K562 (cell line): Measurements from ENCODE around the gene ZNF276. TPM values are rescaled to one million over a fixed set of nuclear protein-coding genes. Genes with fewer than 3 reads are reported as not detected.

Experiments used
- ATAC-seq: fragments of 200-7000 bp; cut with Tn5 transposase; 3 replicates; pipeline ENCODE4 v1.9.1; 2020; ENCODE audit warnings: moderate library complexity
- BruUV-seq: library from RNA; stranded (reverse); fragments of 400-500 nt; replicated peaks from 2 replicates; lab custom pipeline; 2021; lab: Mats Ljungman, UMichigan
- CTCF ChIA-PET: fragments of 300-600 bp; formaldehyde crosslinking; extraction: SDS; loops from one replicate; lab custom pipeline; 2021; ENCODE audit warnings: low intra/inter-chr PET ratio; lab: Yijun Ruan, JAX
- POLR2A ChIA-PET: fragments of 300-600, 350-650 bp; sonication (Branson Sonifier 250); formaldehyde crosslinking; extraction: SDS; loops from one replicate; lab custom pipeline; 2021; ENCODE audit warnings: antibody characterized with exemption, inconsistent platforms; lab: Yijun Ruan, JAX
- DNase-seq, 4 experiments: peaks; one replicate each; pipeline versions ENCODE4 v3.0.0 to v3.0.0-alpha.2; 2011 to 2018; ENCODE audit warnings: low spot score in 3 of 4, mixed read lengths in 3 of 4; ENCODE audit errors: extremely low read depth in 1 of 4
- FAIRE-seq: peaks from 2 replicates; lab custom pipeline; 2011; peaks lifted over from hg19 to GRCh38; lab: Jason Lieb, UNC
- H2AFZ ChIP-seq: 2 replicates; pipeline ENCODE4 v1.6.0; 2011; ENCODE audit warnings: low read depth, low read length, control low read depth, inconsistent platforms
- H3K27ac ChIP-seq: fragments of 200-600 bp; 3 replicates; pipeline ENCODE4 v1.8.0; 2011; ENCODE audit warnings: low read depth, mild to moderate bottlenecking, control low read depth, inconsistent platforms, low read length, moderate library complexity, mixed read lengths; ENCODE audit errors: extremely low read depth
- H3K27me3 ChIP-seq, 2 experiments: fragments of 300-600 bp in 1 of 2; 2 replicates in 1 of 2; 3 replicates in 1 of 2; pipeline versions ENCODE4 v1.6.0 to v1.8.0; 2011; ENCODE audit warnings: inconsistent platforms in 2 of 2, low read length in 2 of 2, mild to moderate bottlenecking in 1 of 2, mixed read lengths in 1 of 2, moderate library complexity in 1 of 2; ENCODE audit not compliant: control insufficient read depth in 2 of 2, insufficient read depth in 2 of 2
- H3K36me3 ChIP-seq: fragments of 300-600 bp; 3 replicates; pipeline ENCODE4 v1.8.0; 2011; ENCODE audit warnings: mild to moderate bottlenecking, low read length, inconsistent platforms; ENCODE audit not compliant: control insufficient read depth, insufficient read depth
- H3K4me1 ChIP-seq, 2 experiments: fragments of 200-600 bp in 1 of 2; replicated peaks in 1 of 2; 2 replicates in 1 of 2; 3 replicates in 1 of 2; pipeline versions ENCODE4 v1.5.1 to v1.8.0; 2011; ENCODE audit warnings: inconsistent platforms in 2 of 2, low read length in 2 of 2, mild to moderate bottlenecking in 1 of 2, mixed read lengths in 1 of 2, moderate library complexity in 1 of 2; ENCODE audit not compliant: control insufficient read depth in 2 of 2, insufficient read depth in 2 of 2
- H3K4me2 ChIP-seq: 2 replicates; pipeline ENCODE4 v1.6.1; 2011; ENCODE audit warnings: low read length, control low read depth, inconsistent platforms, mixed read lengths; ENCODE audit not compliant: insufficient read depth
- H3K4me3 ChIP-seq: fragments of 200-600 bp; sonication (generic), shearing (Covaris generic); 2 replicates; pipeline ENCODE4 v1.5.1; 2016; ENCODE audit warnings: control low read depth, inconsistent platforms
- H3K79me2 ChIP-seq: fragments of 200-600 bp; 3 replicates; pipeline ENCODE4 v1.8.0; 2011; ENCODE audit warnings: low read length, inconsistent platforms; ENCODE audit not compliant: control insufficient read depth, insufficient read depth
- H3K9ac ChIP-seq, 2 experiments: 2 replicates each; pipeline versions ENCODE4 v1.6.0 to v1.6.1; 2011; ENCODE audit warnings: low read depth in 2 of 2, low read length in 2 of 2, control low read depth in 1 of 2, inconsistent platforms in 1 of 2, mild to moderate bottlenecking in 1 of 2, mixed read lengths in 1 of 2; ENCODE audit not compliant: insufficient read depth in 1 of 2
- H3K9me1 ChIP-seq: one replicate; pipeline ENCODE4 v1.6.0; 2011; ENCODE audit warnings: inconsistent platforms, mild to moderate bottlenecking, low read length, moderate library complexity; ENCODE audit not compliant: control insufficient read depth, insufficient read depth
- H3K9me3 ChIP-seq: replicated peaks from 2 replicates; pipeline ENCODE4 v1.5.1; 2011; ENCODE audit warnings: low read depth, low read length, inconsistent platforms; ENCODE audit not compliant: control insufficient read depth, insufficient read depth
- H4K20me1 ChIP-seq: replicated peaks from 2 replicates; pipeline ENCODE4 v1.6.1; 2011; ENCODE audit warnings: low read length, inconsistent platforms, mixed read lengths; ENCODE audit not compliant: control insufficient read depth, insufficient read depth
- CEBPZ ChIP-seq: fragments of 150-350 bp; IDR thresholded peaks from 2 replicates; pipeline ENCODE4 v1.6.1; 2014; ENCODE audit warnings: low read depth, mild to moderate bottlenecking, low read length, borderline replicate concordance
- HINFP ChIP-seq: fragments of 450-650 bp; conservative IDR thresholded peaks from 2 replicates; pipeline ENCODE4 v1.6.1; 2016; ENCODE audit warnings: missing genetic modification characterization, low read depth, mild to moderate bottlenecking, control low read depth, missing compliant biosample characterization
- PHB ChIP-seq: fragments of 250-450 bp; sonication (Bioruptor Pico); IDR thresholded peaks from 2 replicates; pipeline ENCODE4 v1.5.0; 2021
- POLR2AphosphoS2 ChIP-seq: IDR thresholded peaks from 2 replicates; pipeline ENCODE4 v1.6.1; 2012; ENCODE audit warnings: low read length, improper control_type of control experiment
- PREB ChIP-seq: sonication (generic); formaldehyde crosslinking; IDR thresholded peaks from 2 replicates; pipeline ENCODE4 v1.8.1; 2023; ENCODE audit warnings: mild to moderate bottlenecking, missing genetic modification reagents
- SIX5 ChIP-seq, 2 experiments: IDR thresholded peaks; 2 replicates each; pipeline ENCODE4 v1.6.1; 2011; ENCODE audit warnings: low read length in 2 of 2, borderline replicate concordance in 1 of 2, low read depth in 1 of 2, mild to moderate bottlenecking in 1 of 2, moderate library complexity in 1 of 2; ENCODE audit not compliant: insufficient read depth in 1 of 2
- SRSF9 ChIP-seq: fragments of 200-400 bp; formaldehyde crosslinking; IDR thresholded peaks from 2 replicates; pipeline ENCODE4 v1.6.1; 2017; ENCODE audit warnings: low read depth, low read length, borderline replicate concordance
- STAT5A ChIP-seq: IDR thresholded peaks from 2 replicates; pipeline ENCODE4 v1.6.1; 2012; ENCODE audit warnings: low read length, inconsistent platforms, borderline replicate concordance
- ZNF263 ChIP-seq: sonication (generic); formaldehyde crosslinking; IDR thresholded peaks from 2 replicates; pipeline ENCODE4 v1.8.0; 2022; ENCODE audit warnings: mild to moderate bottlenecking, missing genetic modification reagents, borderline replicate concordance
- ZNF518B ChIP-seq: fragments of 250-450 bp; sonication (Bioruptor Pico); IDR thresholded peaks from 2 replicates; pipeline ENCODE4 v1.5.0; 2021; ENCODE audit warnings: mild to moderate bottlenecking, moderate library complexity
- WGBS: fragments of 100-300 bp; shearing (Covaris generic); methylation state at CpG from one replicate; pipeline ENCODE4 v1.1.6; 2016; ENCODE audit warnings: low coverage, mixed read lengths; ENCODE audit not compliant: insufficient coverage; ENCODE audit errors: missing lambda C conversion rate; 5-methylcytosine and 5-hydroxymethylcytosine counted together
- in situ Hi-C: fragments of 300-500 bp; cut with MboI; formaldehyde crosslinking; loops from 4 replicates; pipeline ENCODE4 v1.15.0; 2018; ENCODE audit warnings: inconsistent platforms, mixed read lengths
- intact Hi-C: fragments of 100-400 bp; cut with micrococcal nuclease; formaldehyde crosslinking; loops from 2 replicates; pipeline ENCODE4 v1.14.2; 2022
- polyA plus RNA-seq, 8 experiments: library from polyadenylated mRNA; depleted of rRNA in 4 of 8; stranded (reverse) in 5 of 8; unstranded in 3 of 8; fragments of >200 nt; fragmentation: Nextera tagmentation in 2 of 8; fragmentation: Illumina TruSeq in 1 of 8; extraction: Ambion mirVana in 2 of 8; extraction: Trizol in 1 of 8; gene quantifications; 2 replicates each; pipeline versions ENCODE4 v1.2.1 to v1.2.3, GENCODE V29; 2011 to 2014; ENCODE audit warnings: inconsistent platforms in 1 of 8, missing spikeins in 1 of 8
- total RNA-seq, 7 experiments: library from RNA; depleted of rRNA in 6 of 7; stranded (reverse); fragments of >200 nt in 6 of 7; fragmentation: Illumina TruSeq in 2 of 7; extraction: Trizol in 2 of 7; gene quantifications; 2 replicates each; pipeline versions ENCODE4 v1.2.1 to v1.2.3, GENCODE V29; 2011 to 2021; ENCODE audit warnings: low replicate concordance in 1 of 7

ZNF276 gene
- total and polyA plus RNA-seq, 9 of the 15 experiments (the other 6 are each of a cell fraction or from before 2014, with no cell fraction given), result 0.49 to 43.9 (median 15.8) TPM

GRCh38 chr16:89708481-89708931, 12.8 kb upstream of the ZNF276 start:
- Histone ChIP-seq H4K20me1 (no peaks in the 10 kb centered on the region), H3K79me2 (peaks cover 18% of the 10 kb centered on the region), H3K9ac (peak overlapping the region in 1 of 2 experiments; percentile 85; a peak in 2 of 4 replicates), H3K4me3 (no peak overlapping the region), H3K4me1 (peaks cover 18 to 81% of the 10 kb centered on the region in 2 experiments; a peak in 4 of 5 replicates), H3K36me3 (peaks cover 7% of the 10 kb centered on the region; the same call in 1 of the 3 replicates), H3K4me2 (no peak overlapping the region), H2AFZ (no peak overlapping the region), H3K27ac (no peak overlapping the region), H3K9me1 (no peaks in the 10 kb centered on the region), H3K9me3 (no peaks in the 10 kb centered on the region), H3K27me3 (no peaks in the 10 kb centered on the region)
- BruUV-seq, result no TSS peak
- CTCF ChIA-PET, result no interaction called here
- POLR2A ChIA-PET, result interaction anchor here (1.0 to 4.5 kb wide), 3 partner anchors 10 to 22 kb away, joined by 3 to 45 read pairs (median 4); partner anchors contain the start of genes CDK10 and VPS9D1
- in situ Hi-C loops, result no loop called here
- intact Hi-C loops, result loop anchor here (5.0 kb wide), 1 partner anchor 44 kb away; no protein-coding TSS in a partner anchor
- FAIRE-seq (no peak), DNase-seq (no peak), ATAC-seq (no peak)
- 79% methylated on average over 14 of the region's 19 CpGs for WGBS
- no peak for TF ChIP-seq ZNF263
- TF ChIP-seq SIX5 (IDR thresholded peaks at IDR 0.05; ENCODE audit: borderline replicate concordance in 1 of 2, insufficient read depth in 1 of 2, low read depth in 1 of 2, low read length in 2 of 2), result no peak
- TF ChIP-seq PHB (CRISPR knock-in tag), result no peak
- TF ChIP-seq STAT5A, result no peak
- no peak for TF ChIP-seq HINFP
- TF ChIP-seq SRSF9, result no peak
- TF ChIP-seq CEBPZ, result no peak
- TF ChIP-seq POLR2AphosphoS2, result no peak
- TF ChIP-seq PREB, result no peak
- TF ChIP-seq ZNF518B (CRISPR knock-in tag), result no peak
